Tibial nerve (tissue), 4 donors: ENCODE results near the gene IGFBP1. TPM values are rescaled to one million over a fixed set of nuclear protein-coding genes. Genes with fewer than 3 reads are reported as not detected.

Experiments
- DNase-seq, 2 donors: peaks; one replicate each; pipeline ENCODE4 v3.0.0-alpha.2; 2019; ENCODE audit warnings: low spot score in 2 of 2
- H3K27ac ChIP-seq, 4 donors: fragments of 200-600 bp; sonication (generic) in 3 of 4; one replicate each; pipeline ENCODE4 v1.5.1; 2017 to 2019; ENCODE audit warnings: mild to moderate bottlenecking in 1 of 4
- H3K27me3 ChIP-seq, 2 donors: fragments of 200-600 bp; sonication (generic) in 1 of 2; one replicate each; pipeline versions ENCODE4 v1.5.1 to v1.6.0; 2017 to 2019
- H3K36me3 ChIP-seq, 3 donors: fragments of 200-600 bp; sonication (generic); one replicate each; pipeline ENCODE4 v1.5.1; 2018 to 2019
- H3K4me1 ChIP-seq, 4 donors: fragments of 200-600 bp; sonication (generic) in 3 of 4; one replicate each; pipeline ENCODE4 v1.5.1; 2017 to 2019
- H3K4me3 ChIP-seq, 4 donors: fragments of 200-600 bp; sonication (generic) in 3 of 4; one replicate each; pipeline ENCODE4 v1.5.1; 2017 to 2019; ENCODE audit warnings: mild to moderate bottlenecking in 1 of 4, moderate library complexity in 1 of 4
- H3K9me3 ChIP-seq, 4 donors: fragments of 200-600 bp; sonication (generic) in 3 of 4; one replicate each; pipeline ENCODE4 v1.5.1; 2017 to 2019
- CTCF ChIP-seq, 5 experiments: fragments of 200-600 bp in 3 of 5; fragments of 450-650 bp in 2 of 5; sonication (generic) in 3 of 5; IDR thresholded peaks; one replicate each; pipeline ENCODE4 v1.5.1; 2016 to 2019; ENCODE audit warnings: antibody characterized with exemption in 5 of 5, mild to moderate bottlenecking in 3 of 5, moderate library complexity in 2 of 5
- EP300 ChIP-seq, 2 donors: sonication (generic); formaldehyde crosslinking; IDR thresholded peaks; one replicate each; pipeline ENCODE4 v1.6.1; 2017; ENCODE audit warnings: antibody characterized with exemption in 2 of 2, mild to moderate bottlenecking in 1 of 2
- POLR2A ChIP-seq, 2 donors: fragments of 450-650 bp; IDR thresholded peaks; one replicate each; pipeline ENCODE4 v1.6.1; 2017; ENCODE audit warnings: antibody characterized with exemption in 2 of 2, mild to moderate bottlenecking in 2 of 2, moderate library complexity in 2 of 2
- WGBS, 2 donors: methylation state at CpG; one replicate each; pipeline ENCODE4 v1.1.5; 2018; 5-methylcytosine and 5-hydroxymethylcytosine counted together
- total RNA-seq, 4 donors: library from RNA; depleted of rRNA; stranded (reverse); fragments of >200 nt; gene quantifications; one replicate each; pipeline ENCODE4 v1.1.0, GENCODE V29; 2016

Gene IGFBP1
- total RNA-seq, 4 donors from 2014 or later = not detected

GRCh38 chr7:45921699-45922519, 33.6 kb downstream of the IGFBP1 start:
- DNase-seq = peak; percentile 50 to 67
- H3K36me3 ChIP-seq = no peaks in the 10 kb centered on the region
- H3K27ac ChIP-seq = peak overlapping the region in 1 of 4 donors; percentile 38
- H3K9me3 ChIP-seq = no peaks in the 10 kb centered on the region
- peak overlapping the region; percentile 19 to 60 (median 30) for H3K4me3 ChIP-seq
- peaks cover 0 to 45% of the 10 kb centered on the region in 2 donors for H3K27me3 ChIP-seq
- 4 to 5% methylated on average over 36 of the region's 36 CpGs for WGBS, 2 donors
- TF ChIP-seq POLR2A (IDR thresholded peaks at IDR 0.05) (no peak), CTCF (IDR thresholded peaks at IDR 0.05) (peak; percentile 63 to 82 (median 73)), EP300 (IDR thresholded peaks at IDR 0.05) (peak in 1 of 2 donors; percentile 32)
- peaks cover 0 to 55% (median 16%) of the 10 kb centered on the region in 4 donors for H3K4me1 ChIP-seq

GRCh38 chr7:45922810-45923209, 34.5 kb downstream of the IGFBP1 start:
- H3K4me3 ChIP-seq = peak overlapping the region in 3 of 4 donors; percentile 18 to 32 (median 19)
- H3K27ac ChIP-seq = peak overlapping the region in 1 of 4 donors; percentile 38
- no peak for DNase-seq
- H3K27me3 ChIP-seq = peaks cover 0 to 38% of the 10 kb centered on the region in 2 donors
- H3K9me3 ChIP-seq = no peaks in the 10 kb centered on the region
- TF ChIP-seq POLR2A (IDR thresholded peaks at IDR 0.05) (no peak), CTCF (IDR thresholded peaks at IDR 0.05) (no peak), EP300 (IDR thresholded peaks at IDR 0.05) (no peak)
- H3K4me1 ChIP-seq = peaks cover 0 to 52% (median 16%) of the 10 kb centered on the region in 4 donors
- WGBS, 2 donors = 4 to 6% methylated on average over 11 of the region's 11 CpGs
- no peaks in the 10 kb centered on the region for H3K36me3 ChIP-seq

DNA sequence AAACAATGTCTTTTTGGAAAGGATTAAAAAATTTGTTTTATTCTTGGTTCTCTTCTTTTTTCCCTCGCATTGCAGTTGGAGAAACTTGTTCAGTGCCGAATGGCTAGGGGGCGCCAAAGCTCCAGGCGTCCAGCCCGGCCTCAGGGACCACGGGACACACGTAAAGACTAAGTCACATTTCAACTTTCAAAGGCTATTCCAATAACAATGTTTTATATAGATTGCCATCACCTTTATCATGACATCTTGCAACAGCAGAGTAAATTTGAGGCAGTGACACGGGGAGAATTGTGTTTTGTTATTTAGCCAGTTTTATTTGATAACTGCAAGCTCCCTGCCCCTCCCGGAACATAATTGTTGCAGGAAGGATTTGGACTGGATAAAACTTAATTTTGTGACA, 35.0 kb downstream of the IGFBP1 start:
- Histone ChIP-seq H3K27ac (no peak overlapping the region), H3K4me1 (peaks cover 0 to 51% (median 16%) of the 10 kb centered on the region in 4 donors), H3K4me3 (peak overlapping the region in 1 of 4 donors; percentile 32), H3K9me3 (no peaks in the 10 kb centered on the region), H3K27me3 (peaks cover 0 to 33% of the 10 kb centered on the region in 2 donors), H3K36me3 (no peaks in the 10 kb centered on the region)
- WGBS, 2 donors = 7 to 9% methylated on average over 9 of the region's 9 CpGs
- TF ChIP-seq POLR2A (IDR thresholded peaks at IDR 0.05) (no peak), EP300 (IDR thresholded peaks at IDR 0.05) (no peak), CTCF (IDR thresholded peaks at IDR 0.05) (peak; percentile 70 to 91 (median 82))
- peak; percentile 62 to 80 for DNase-seq

- 50 to 63% methylated on average over 6 of the region's 6 CpGs for WGBS, 2 donors
- peaks cover 0 to 47% (median 16%) of the 10 kb centered on the region in 4 donors for H3K4me1 ChIP-seq
Measured at GRCh38 chr7:45923818-45924217, 35.5 kb downstream of the IGFBP1 start.

More at GRCh38 chr7:45923818-45924217, 35.5 kb downstream of the IGFBP1 start:
- no peak overlapping the region for H3K27ac ChIP-seq
- peaks cover 0 to 28% of the 10 kb centered on the region in 2 donors for H3K27me3 ChIP-seq
- TF ChIP-seq POLR2A (IDR thresholded peaks at IDR 0.05) = no peak
- no peak for TF ChIP-seq EP300 (IDR thresholded peaks at IDR 0.05)
- no peak for TF ChIP-seq CTCF (IDR thresholded peaks at IDR 0.05)
- H3K4me3 ChIP-seq = no peak overlapping the region
- no peak for DNase-seq
- no peaks in the 10 kb centered on the region for H3K9me3 ChIP-seq
- no peaks in the 10 kb centered on the region for H3K36me3 ChIP-seq
